ENCODE results near the gene ADAMTS8.

The ADAMTS8 gene

GRCh38 chr11:130389335-130389935, 39.0 kb downstream of the ADAMTS8 start:
- no peak for DNase-seq

GRCh38 chr11:130388607-130389205, 39.7 kb downstream of the ADAMTS8 start:
- no peak for DNase-seq

GRCh38 chr11:130386056-130386455, 42.4 kb downstream of the ADAMTS8 start:
- DNase-seq, result no peak

GRCh38 chr11:130383344-130384211, 44.8 kb downstream of the ADAMTS8 start:
- peak in 1 of 2 experiments; percentile 37 for DNase-seq

GRCh38 chr11:130381317-130381716, 47.1 kb downstream of the ADAMTS8 start:
- no peak for DNase-seq

DNA sequence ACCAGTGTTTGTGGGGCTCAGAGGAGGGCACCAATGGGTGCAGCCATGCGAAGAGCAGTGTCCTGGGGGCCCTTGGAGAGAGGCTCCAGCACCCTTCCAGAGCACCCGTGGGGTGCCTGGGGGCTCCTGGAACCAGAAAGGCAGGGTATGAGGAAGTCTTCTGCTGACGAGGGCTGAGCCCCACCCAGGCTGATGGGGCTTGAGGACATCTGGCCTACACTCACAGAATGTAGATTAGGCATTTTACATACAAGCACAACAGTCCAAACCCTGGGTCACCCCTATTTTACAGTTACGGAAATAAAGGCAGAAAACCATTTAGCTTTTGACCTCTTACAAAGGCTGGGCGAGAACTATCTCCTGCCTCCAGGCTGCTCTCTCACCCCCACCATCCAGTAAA, 47.6 kb downstream of the ADAMTS8 start:
- no peak for DNase-seq

GRCh38 chr11:130379276-130379675, 49.1 kb downstream of the ADAMTS8 start:
- no peak for DNase-seq

- no peak for DNase-seq
These were observed 57.4 kb downstream of the ADAMTS8 start for GRCh38 chr11:130370845-130371590.

- DNase-seq, result no peak
These were observed 58.7 kb downstream of the ADAMTS8 start for GRCh38 chr11:130369713-130370112.

DNA sequence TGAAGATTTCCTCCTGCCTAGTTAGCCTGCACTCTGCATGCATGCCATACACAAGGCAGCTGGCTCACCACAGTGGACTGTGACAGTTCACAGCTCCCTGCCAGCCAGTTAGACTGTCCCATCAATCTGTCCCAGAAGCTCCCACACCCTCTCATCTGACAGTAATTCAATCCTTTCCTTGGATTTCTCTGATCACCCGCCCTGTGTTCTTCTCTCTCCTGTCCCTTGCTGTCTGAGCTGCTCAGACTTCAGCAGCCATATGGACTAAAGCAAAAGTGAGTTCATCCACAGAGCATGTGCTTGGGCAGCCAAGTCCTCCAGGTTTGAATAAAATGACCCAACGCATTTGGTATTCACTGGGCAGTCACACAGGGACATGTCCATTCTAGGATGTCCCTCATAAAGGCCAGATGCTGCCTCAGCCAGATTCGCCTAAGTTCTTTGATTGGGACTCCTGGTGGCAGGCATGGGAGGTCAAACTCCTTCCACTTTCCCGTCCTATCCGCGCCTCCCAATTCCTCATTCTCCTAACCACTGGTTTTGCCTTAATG, 59.2 kb downstream of the ADAMTS8 start:
- DNase-seq, result no peak

GRCh38 chr11:130359419-130359818, 69.0 kb downstream of the ADAMTS8 start:
- no peak for DNase-seq

- DNase-seq, result no peak
These were observed 70.0 kb downstream of the ADAMTS8 start for GRCh38 chr11:130358398-130358797.
